OCI-LY1 (cell line): ENCODE results near the gene DGKD.

ENCODE experiments used
- H2AFZ ChIP-seq: fragments of 200-600 bp; sonication (generic), shearing (Covaris generic); 2 replicates; pipeline ENCODE4 v1.6.0; 2014; ENCODE audit warnings: antibody characterized with exemption, mild to moderate bottlenecking, low read length
- H3F3A ChIP-seq: fragments of 200-600 bp; sonication (generic), shearing (Covaris generic); 2 replicates; pipeline ENCODE4 v1.6.0; 2014; ENCODE audit warnings: mild to moderate bottlenecking, antibody characterized with exemption, low read length, moderate library complexity; ENCODE audit not compliant: insufficient read depth
- H3K27ac ChIP-seq: fragments of 200-600 bp; sonication (generic); 2 replicates; pipeline ENCODE4 v1.5.1; 2014; ENCODE audit warnings: low read length, mixed run types, mild to moderate bottlenecking, low read depth; ENCODE audit not compliant: poor library complexity, severe bottlenecking
- H3K27me3 ChIP-seq: fragments of 200-600 bp; sonication (generic); 2 replicates; pipeline ENCODE4 v1.6.0; 2014; ENCODE audit warnings: antibody characterized with exemption, mild to moderate bottlenecking, low read length, moderate library complexity; ENCODE audit not compliant: insufficient read depth
- H3K36me3 ChIP-seq: fragments of 200-600 bp; sonication (generic); 2 replicates; pipeline ENCODE4 v1.6.1; 2014; ENCODE audit warnings: mild to moderate bottlenecking, antibody characterized with exemption, low read length, moderate library complexity, mixed read lengths; ENCODE audit not compliant: insufficient read depth
- H3K4me1 ChIP-seq: fragments of 200-600 bp; sonication (generic); 2 replicates; pipeline ENCODE4 v1.5.1; 2014; ENCODE audit warnings: mild to moderate bottlenecking, low read length, moderate library complexity; ENCODE audit not compliant: insufficient read depth, severe bottlenecking
- H3K4me2 ChIP-seq: fragments of 200-600 bp; sonication (generic), shearing (Covaris generic); 2 replicates; pipeline ENCODE4 v1.6.1; 2014; ENCODE audit warnings: low read length
- H3K4me3 ChIP-seq: fragments of 200-600 bp; sonication (generic); 2 replicates; pipeline ENCODE4 v1.5.1; 2014; ENCODE audit warnings: low read length, low read depth, mild to moderate bottlenecking, mixed read lengths; ENCODE audit not compliant: poor library complexity, severe bottlenecking
- H3K79me2 ChIP-seq: fragments of 200-600 bp; shearing (Covaris generic); 2 replicates; pipeline ENCODE4 v1.6.1; 2016; ENCODE audit warnings: mixed run types, low read length, mixed read lengths; ENCODE audit not compliant: insufficient read depth
- H3K9ac ChIP-seq: fragments of 200-600 bp; sonication (generic), shearing (Covaris generic); 2 replicates; pipeline ENCODE4 v1.6.1; 2014; ENCODE audit warnings: mild to moderate bottlenecking, low read length, mixed read lengths
- H3K9me2 ChIP-seq: fragments of 200-600 bp; sonication (generic), shearing (Covaris generic); 2 replicates; pipeline ENCODE4 v1.6.1; 2014; ENCODE audit warnings: low read depth, mild to moderate bottlenecking, low read length, mixed read lengths
- H3K9me3 ChIP-seq: fragments of 200-600 bp; shearing (Covaris generic); 2 replicates; pipeline ENCODE4 v1.6.1; 2014; ENCODE audit warnings: low read length, mixed read lengths
- H4K20me1 ChIP-seq: fragments of 200-600 bp; sonication (generic), shearing (Covaris generic); 2 replicates; pipeline ENCODE4 v1.6.0; 2016; ENCODE audit warnings: mild to moderate bottlenecking, low read length; ENCODE audit not compliant: insufficient read depth
- CTCF ChIP-seq: fragments of 200-600 bp; sonication (generic), shearing (Covaris generic); IDR thresholded peaks from 2 replicates; pipeline ENCODE4 v1.5.1; 2017; ENCODE audit warnings: mild to moderate bottlenecking, antibody characterized with exemption, low read length, moderate library complexity, mixed read lengths
- EZH2 ChIP-seq: fragments of 200-600 bp; sonication (generic), shearing (Covaris generic); IDR thresholded peaks from 2 replicates; pipeline ENCODE4 v1.8.0; 2017; ENCODE audit warnings: borderline replicate concordance, mixed run types, mild to moderate bottlenecking, antibody characterized with exemption, low read length, moderate library complexity, mixed read lengths

Gene DGKD

GRCh38 chr2:233418761-233419546, 64.7 kb downstream of the DGKD start:
- peak overlapping the region; percentile 66 for H3K4me2 ChIP-seq
- no peaks in the 10 kb centered on the region for H3K9me3 ChIP-seq
- H3K4me3 ChIP-seq, result peak overlapping the region; percentile 49
- peaks cover 59% of the 10 kb centered on the region for H3K4me1 ChIP-seq
- no peak overlapping the region for H2AFZ ChIP-seq
- H4K20me1 ChIP-seq, result no peaks in the 10 kb centered on the region
- H3K79me2 ChIP-seq, result no peaks in the 10 kb centered on the region
- H3K9me2 ChIP-seq, result no peaks in the 10 kb centered on the region
- H3K27ac ChIP-seq, result peak overlapping the region; percentile 67
- peaks cover 7% of the 10 kb centered on the region; the same call in 1 of the 2 replicates for H3F3A ChIP-seq
- no peaks in the 10 kb centered on the region for H3K36me3 ChIP-seq
- no peaks in the 10 kb centered on the region for H3K27me3 ChIP-seq
- no peak overlapping the region; the same call in 1 of the 2 replicates for H3K9ac ChIP-seq
- TF ChIP-seq CTCF (no peak), EZH2 (no peak)

- Histone ChIP-seq H3K9me2 (no peaks in the 10 kb centered on the region), H3K9ac (no peak overlapping the region; the same call in 1 of the 2 replicates), H3K4me3 (peak overlapping the region; percentile 49), H4K20me1 (no peaks in the 10 kb centered on the region), H3K27ac (peak overlapping the region; percentile 67), H3K79me2 (no peaks in the 10 kb centered on the region), H2AFZ (no peak overlapping the region), H3K27me3 (no peaks in the 10 kb centered on the region), H3K36me3 (no peaks in the 10 kb centered on the region), H3K4me2 (peak overlapping the region; percentile 66), H3K4me1 (peaks cover 59% of the 10 kb centered on the region), H3K9me3 (no peaks in the 10 kb centered on the region), H3F3A (peaks cover 7% of the 10 kb centered on the region; the same call in 1 of the 2 replicates)
- TF ChIP-seq EZH2, result no peak
- no peak for TF ChIP-seq CTCF
These were observed 65.5 kb downstream of the DGKD start for GRCh38 chr2:233419602-233420391.

GRCh38 chr2:233421091-233421816, 67.0 kb downstream of the DGKD start:
- Histone ChIP-seq H3K4me2 (peak overlapping the region; percentile 48), H3K9me3 (no peaks in the 10 kb centered on the region), H2AFZ (no peak overlapping the region), H3F3A (peaks cover 7% of the 10 kb centered on the region; the same call in 1 of the 2 replicates), H3K36me3 (no peaks in the 10 kb centered on the region), H4K20me1 (no peaks in the 10 kb centered on the region), H3K9me2 (no peaks in the 10 kb centered on the region), H3K27me3 (no peaks in the 10 kb centered on the region), H3K4me3 (no peak overlapping the region), H3K79me2 (no peaks in the 10 kb centered on the region), H3K4me1 (peaks cover 59% of the 10 kb centered on the region), H3K27ac (peak overlapping the region; percentile 27), H3K9ac (no peak overlapping the region; the same call in 1 of the 2 replicates)
- no peak for TF ChIP-seq EZH2
- no peak for TF ChIP-seq CTCF
